ENCODE data around the gene TUBA4B. TPM values are rescaled to one million over a fixed set of nuclear protein-coding genes. Genes with fewer than 3 reads are reported as not detected.
A peak's percentile ranks its signal among the peaks of the same experiment; 100 is the strongest.

The TUBA4B gene
- total RNA-seq, 1 donor from 2014 or later: not detected

DNA sequence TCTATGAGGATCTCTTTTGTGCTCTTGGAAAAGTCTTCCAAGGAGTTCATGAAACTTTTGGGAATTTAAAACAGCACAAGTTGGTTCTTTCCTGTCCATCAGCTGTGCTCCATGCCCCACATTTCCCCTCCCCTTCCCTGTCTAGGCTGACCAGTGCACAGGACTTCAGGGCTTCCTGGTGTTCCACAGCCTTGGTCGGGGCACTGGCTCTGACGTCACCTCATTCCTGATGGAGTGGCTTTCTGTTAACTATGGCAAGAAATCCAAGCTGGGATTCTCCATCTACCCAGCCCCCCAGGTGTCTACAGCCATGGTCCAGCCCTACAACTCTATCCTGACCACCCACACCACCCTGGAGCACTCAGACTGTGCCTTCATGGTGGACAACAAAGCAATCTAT, 18.0 kb downstream of the TUBA4B start:
- Mint-ChIP-seq H3K27ac (ENCODE audit: unreplicated experiment) (no peak overlapping the region), H3K36me3 (ENCODE audit: unreplicated experiment) (no peaks in the 10 kb centered on the region), H3K4me3 (ENCODE audit: unreplicated experiment) (no peak overlapping the region), H3K27me3 (ENCODE audit: unreplicated experiment) (peaks cover 9% of the 10 kb centered on the region), H3K9me3 (ENCODE audit: unreplicated experiment) (peaks cover 10% of the 10 kb centered on the region), H3K4me1 (ENCODE audit: low read depth, unreplicated experiment) (peaks cover 4% of the 10 kb centered on the region)
- TF ChIP-seq, protein P1, sequence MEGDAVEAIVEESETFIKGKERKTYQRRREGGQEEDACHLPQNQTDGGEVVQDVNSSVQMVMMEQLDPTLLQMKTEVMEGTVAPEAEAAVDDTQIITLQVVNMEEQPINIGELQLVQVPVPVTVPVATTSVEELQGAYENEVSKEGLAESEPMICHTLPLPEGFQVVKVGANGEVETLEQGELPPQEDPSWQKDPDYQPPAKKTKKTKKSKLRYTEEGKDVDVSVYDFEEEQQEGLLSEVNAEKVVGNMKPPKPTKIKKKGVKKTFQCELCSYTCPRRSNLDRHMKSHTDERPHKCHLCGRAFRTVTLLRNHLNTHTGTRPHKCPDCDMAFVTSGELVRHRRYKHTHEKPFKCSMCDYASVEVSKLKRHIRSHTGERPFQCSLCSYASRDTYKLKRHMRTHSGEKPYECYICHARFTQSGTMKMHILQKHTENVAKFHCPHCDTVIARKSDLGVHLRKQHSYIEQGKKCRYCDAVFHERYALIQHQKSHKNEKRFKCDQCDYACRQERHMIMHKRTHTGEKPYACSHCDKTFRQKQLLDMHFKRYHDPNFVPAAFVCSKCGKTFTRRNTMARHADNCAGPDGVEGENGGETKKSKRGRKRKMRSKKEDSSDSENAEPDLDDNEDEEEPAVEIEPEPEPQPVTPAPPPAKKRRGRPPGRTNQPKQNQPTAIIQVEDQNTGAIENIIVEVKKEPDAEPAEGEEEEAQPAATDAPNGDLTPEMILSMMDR (IDR thresholded peaks at IDR 0.05; ENCODE audit: partially characterized antibody, unreplicated experiment): no peak
- DNase-seq: no peak

GRCh38 chr2:219272356-219272755, 19.3 kb downstream of the TUBA4B start:
- no peak for DNase-seq
- Mint-ChIP-seq H3K27me3 (ENCODE audit: unreplicated experiment) (peaks cover 9% of the 10 kb centered on the region), H3K36me3 (ENCODE audit: unreplicated experiment) (no peaks in the 10 kb centered on the region), H3K9me3 (ENCODE audit: unreplicated experiment) (peaks cover 10% of the 10 kb centered on the region), H3K27ac (ENCODE audit: unreplicated experiment) (no peak overlapping the region), H3K4me1 (ENCODE audit: low read depth, unreplicated experiment) (peaks cover 7% of the 10 kb centered on the region), H3K4me3 (ENCODE audit: unreplicated experiment) (no peak overlapping the region)
- TF ChIP-seq, protein P1 (IDR thresholded peaks at IDR 0.05; ENCODE audit: partially characterized antibody, unreplicated experiment): no peak

DNA sequence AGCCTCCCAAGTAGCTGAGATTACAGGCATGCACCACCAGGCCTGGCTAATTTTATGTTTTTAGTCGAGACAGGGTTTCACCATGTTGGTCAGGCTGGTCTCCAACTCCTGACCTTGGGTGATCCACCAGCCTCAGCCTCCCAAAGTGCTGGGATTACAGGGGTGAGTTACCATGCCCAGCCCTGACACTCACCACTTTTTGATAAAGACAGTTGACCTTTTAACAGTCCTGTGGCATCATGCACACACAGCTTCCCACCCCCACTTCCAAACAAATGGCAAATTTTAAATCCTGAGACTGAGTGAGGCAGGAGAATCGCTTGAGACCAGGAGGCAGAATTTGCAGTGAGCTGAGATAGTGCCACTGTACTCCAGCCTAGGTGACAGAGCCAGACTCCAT, 20.0 kb downstream of the TUBA4B start:
- TF ChIP-seq, protein P1 (IDR thresholded peaks at IDR 0.05; ENCODE audit: partially characterized antibody, unreplicated experiment): no peak
- no peak overlapping the region for H3K4me3 Mint-ChIP-seq (ENCODE audit: unreplicated experiment)
- peaks cover 11% of the 10 kb centered on the region for H3K9me3 Mint-ChIP-seq (ENCODE audit: unreplicated experiment)
- no peaks in the 10 kb centered on the region for H3K36me3 Mint-ChIP-seq (ENCODE audit: unreplicated experiment)
- DNase-seq: no peak
- H3K4me1 Mint-ChIP-seq (ENCODE audit: low read depth, unreplicated experiment): peaks cover 12% of the 10 kb centered on the region
- no peak overlapping the region for H3K27ac Mint-ChIP-seq (ENCODE audit: unreplicated experiment)
- peaks cover 9% of the 10 kb centered on the region for H3K27me3 Mint-ChIP-seq (ENCODE audit: unreplicated experiment)

- Mint-ChIP-seq H3K9me3 (ENCODE audit: unreplicated experiment) (peaks cover 16% of the 10 kb centered on the region), H3K4me3 (ENCODE audit: unreplicated experiment) (no peak overlapping the region), H3K27me3 (ENCODE audit: unreplicated experiment) (peaks cover 9% of the 10 kb centered on the region), H3K4me1 (ENCODE audit: low read depth, unreplicated experiment) (peaks cover 21% of the 10 kb centered on the region), H3K36me3 (ENCODE audit: unreplicated experiment) (no peaks in the 10 kb centered on the region), H3K27ac (ENCODE audit: unreplicated experiment) (no peak overlapping the region)
- TF ChIP-seq, protein P1 (IDR thresholded peaks at IDR 0.05; ENCODE audit: partially characterized antibody, unreplicated experiment): no peak
- no peak for DNase-seq
Observed at GRCh38 chr2:219273937-219274336, 20.9 kb downstream of the TUBA4B start.

DNA sequence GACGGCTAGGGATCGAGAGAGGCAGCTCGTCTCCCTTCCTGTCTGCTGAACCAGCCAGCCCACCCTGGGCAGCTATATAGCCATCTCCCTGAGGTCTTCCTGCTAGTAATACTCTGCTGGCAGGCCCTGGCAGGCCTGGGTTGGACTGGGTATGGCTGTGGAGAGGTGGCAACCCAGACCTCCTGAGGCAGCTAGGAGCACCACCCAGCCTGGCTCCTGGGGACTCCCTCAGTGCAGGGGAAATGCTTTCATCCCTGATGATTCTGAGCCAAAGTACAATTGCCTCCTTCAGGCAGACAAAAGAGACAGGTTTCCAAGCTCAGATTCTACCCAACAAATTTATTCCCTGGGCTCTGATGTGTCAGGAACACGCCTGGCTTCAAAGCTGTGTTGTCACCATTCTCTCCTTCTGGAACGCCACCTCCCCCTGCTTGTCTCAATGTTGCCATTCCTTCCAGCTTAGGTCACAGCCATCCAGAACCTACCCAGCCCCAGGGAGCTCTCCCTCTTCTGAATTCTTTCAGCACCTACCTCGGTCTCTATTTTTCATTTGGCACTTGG, 21.4 kb downstream of the TUBA4B start:
- no peak overlapping the region for H3K4me3 Mint-ChIP-seq (ENCODE audit: unreplicated experiment)
- H3K4me1 Mint-ChIP-seq (ENCODE audit: low read depth, unreplicated experiment): peaks cover 21% of the 10 kb centered on the region
- peaks cover 9% of the 10 kb centered on the region for H3K27me3 Mint-ChIP-seq (ENCODE audit: unreplicated experiment)

More for the DNA sequence above, 21.4 kb downstream of the TUBA4B start:
- peaks cover 16% of the 10 kb centered on the region for H3K9me3 Mint-ChIP-seq (ENCODE audit: unreplicated experiment)
- TF ChIP-seq, protein P1 (IDR thresholded peaks at IDR 0.05; ENCODE audit: partially characterized antibody, unreplicated experiment): no peak
- no peak for DNase-seq
- peak overlapping the region; percentile 8 for H3K27ac Mint-ChIP-seq (ENCODE audit: unreplicated experiment)
- no peaks in the 10 kb centered on the region for H3K36me3 Mint-ChIP-seq (ENCODE audit: unreplicated experiment)

Data from glutamatergic neuron (in vitro differentiated cells).